Neural progenitor cell (in vitro differentiated cells): ENCODE data around the gene SIVA1. TPM values are rescaled to one million over a fixed set of nuclear protein-coding genes. Genes with fewer than 3 reads are reported as not detected.

Experiments used
- DNase-seq: peaks from one replicate; pipeline ENCODE4 v3.0.0-alpha.2; 2016; ENCODE audit warnings: low spot score
- H2AFZ ChIP-seq: fragments of 200-600 bp; sonication (generic); replicated peaks from 2 replicates; pipeline ENCODE4 v1.6.1; 2016; ENCODE audit warnings: antibody characterized with exemption
- H3F3A ChIP-seq: fragments of 200-600 bp; sonication (generic); 2 replicates; pipeline ENCODE4 v1.6.1; 2016; ENCODE audit warnings: antibody characterized with exemption, low read depth
- H3K27ac ChIP-seq: fragments of 200-600 bp; sonication (generic); 2 replicates; pipeline ENCODE4 v1.5.1; 2016; ENCODE audit warnings: mild to moderate bottlenecking
- H3K27me3 ChIP-seq: fragments of 200-600 bp; sonication (generic); 2 replicates; pipeline ENCODE4 v1.6.1; 2016; ENCODE audit warnings: mild to moderate bottlenecking, moderate library complexity
- H3K36me3 ChIP-seq: fragments of 200-600 bp; sonication (generic); 2 replicates; pipeline ENCODE4 v1.5.1; 2016
- H3K4me1 ChIP-seq: fragments of 200-600 bp; sonication (generic); 2 replicates; pipeline ENCODE4 v1.6.1; 2016; ENCODE audit warnings: mixed run types
- H3K4me2 ChIP-seq: fragments of 200-600 bp; sonication (generic); 2 replicates; pipeline ENCODE4 v1.6.1; 2016
- H3K4me3 ChIP-seq: fragments of 200-600 bp; sonication (generic); 2 replicates; pipeline ENCODE4 v1.5.1; 2016
- H3K79me2 ChIP-seq: fragments of 200-600 bp; sonication (generic); 2 replicates; pipeline ENCODE4 v1.6.1; 2016; ENCODE audit warnings: low read depth
- H3K9ac ChIP-seq: fragments of 200-600 bp; sonication (generic); 2 replicates; pipeline ENCODE4 v1.6.1; 2016
- H3K9me3 ChIP-seq: fragments of 200-600 bp; sonication (generic); 2 replicates; pipeline ENCODE4 v1.5.1; 2016; ENCODE audit warnings: low read depth
- H4K20me1 ChIP-seq: fragments of 200-600 bp; sonication (generic); 2 replicates; pipeline ENCODE4 v1.6.1; 2016; ENCODE audit warnings: low read depth
- H3K27ac Mint-ChIP-seq: 3 replicates; pipeline ENCODE4 v1.8.0; 2021; ENCODE audit warnings: mixed read lengths
- H3K27me3 Mint-ChIP-seq: 2 replicates; pipeline ENCODE4 v1.8.0; 2022; ENCODE audit warnings: low read depth, mild to moderate bottlenecking, inconsistent platforms, moderate library complexity, mixed read lengths; ENCODE audit not compliant: insufficient read depth
- H3K36me3 Mint-ChIP-seq: 3 replicates; pipeline ENCODE4 v1.8.0; 2021; ENCODE audit warnings: mixed read lengths
- H3K4me1 Mint-ChIP-seq: 3 replicates; pipeline ENCODE4 v1.8.0; 2021; ENCODE audit warnings: mixed read lengths
- H3K4me3 Mint-ChIP-seq: 3 replicates; pipeline ENCODE4 v1.8.0; 2021; ENCODE audit warnings: mild to moderate bottlenecking, moderate library complexity, mixed read lengths
- H3K9me3 Mint-ChIP-seq: 3 replicates; pipeline ENCODE4 v1.8.0; 2020; ENCODE audit warnings: mixed read lengths
- CTCF ChIP-seq: fragments of 200-600 bp; sonication (generic); IDR thresholded peaks from 2 replicates; pipeline ENCODE4 v1.5.1; 2017; ENCODE audit warnings: antibody characterized with exemption, mild to moderate bottlenecking
- EZH2 ChIP-seq: fragments of 200-600 bp; sonication (generic); IDR thresholded peaks from 2 replicates; pipeline ENCODE4 v1.6.1; 2017; ENCODE audit warnings: antibody characterized with exemption, mild to moderate bottlenecking, moderate library complexity
- EZH2phosphoT487 ChIP-seq: fragments of 200-600 bp; sonication (generic); IDR thresholded peaks from 2 replicates; pipeline ENCODE4 v1.6.1; 2017; ENCODE audit warnings: antibody characterized with exemption
- total RNA-seq: library from RNA; depleted of rRNA; stranded (reverse); fragments of >200 nt; gene quantifications from 2 replicates; pipeline ENCODE4 v1.2.3, GENCODE V29; 2015; ENCODE audit warnings: low replicate concordance

SIVA1 gene
- total RNA-seq, 1 donor from 2014 or later, result 139 TPM

- Histone ChIP-seq H3K4me3 (no peak overlapping the region), H3K27me3 (no peaks in the 10 kb centered on the region), H3K9ac (no peak overlapping the region), H3K4me2 (no peak overlapping the region), H3K79me2 (no peaks in the 10 kb centered on the region), H3F3A (peaks cover 7% of the 10 kb centered on the region), H4K20me1 (peaks cover 14% of the 10 kb centered on the region), H3K4me1 (peaks cover 4% of the 10 kb centered on the region), H3K9me3 (no peaks in the 10 kb centered on the region), H3K36me3 (no peaks in the 10 kb centered on the region), H3K27ac (no peak overlapping the region), H2AFZ (no peak overlapping the region)
- TF ChIP-seq EZH2 (no peak), CTCF (no peak), EZH2phosphoT487 (no peak)
- H3K27ac Mint-ChIP-seq, result no peak overlapping the region
- no peak overlapping the region for H3K4me3 Mint-ChIP-seq
- H3K36me3 Mint-ChIP-seq, result peaks cover 18% of the 10 kb centered on the region
- no peaks in the 10 kb centered on the region for H3K9me3 Mint-ChIP-seq
- peaks cover 4% of the 10 kb centered on the region for H3K27me3 Mint-ChIP-seq
- peaks cover 20% of the 10 kb centered on the region for H3K4me1 Mint-ChIP-seq
- no peak for DNase-seq
Observed at GRCh38 chr14:104771374-104771773, 18.4 kb downstream of the SIVA1 start.

GRCh38 chr14:104771918-104772706 lies 19.2 kb downstream of the SIVA1 start:
- Mint-ChIP-seq H3K9me3 (no peaks in the 10 kb centered on the region), H3K4me3 (no peak overlapping the region), H3K27me3 (peaks cover 4% of the 10 kb centered on the region), H3K4me1 (peaks cover 21% of the 10 kb centered on the region), H3K27ac (no peak overlapping the region), H3K36me3 (peaks cover 20% of the 10 kb centered on the region)
- peaks cover 7% of the 10 kb centered on the region for H3F3A ChIP-seq
- no peak overlapping the region for H2AFZ ChIP-seq
- no peaks in the 10 kb centered on the region for H3K9me3 ChIP-seq
- no peak overlapping the region for H3K4me3 ChIP-seq
- H3K36me3 ChIP-seq, result no peaks in the 10 kb centered on the region
- no peak overlapping the region for H3K9ac ChIP-seq
- no peaks in the 10 kb centered on the region for H3K27me3 ChIP-seq
- no peaks in the 10 kb centered on the region for H3K79me2 ChIP-seq
- H3K4me2 ChIP-seq, result no peak overlapping the region
- no peak overlapping the region for H3K27ac ChIP-seq
- DNase-seq, result no peak
- TF ChIP-seq CTCF (no peak), EZH2phosphoT487 (no peak), EZH2 (no peak)
- H4K20me1 ChIP-seq, result peaks cover 14% of the 10 kb centered on the region
- H3K4me1 ChIP-seq, result peaks cover 4% of the 10 kb centered on the region

GRCh38 chr14:104772707-104773504 lies 20.0 kb downstream of the SIVA1 start:
- Mint-ChIP-seq H3K4me1 (peaks cover 26% of the 10 kb centered on the region), H3K9me3 (no peaks in the 10 kb centered on the region), H3K27me3 (peaks cover 4% of the 10 kb centered on the region), H3K4me3 (no peak overlapping the region), H3K36me3 (peaks cover 23% of the 10 kb centered on the region), H3K27ac (no peak overlapping the region)
- no peaks in the 10 kb centered on the region for H3K27me3 ChIP-seq
- H4K20me1 ChIP-seq, result peaks cover 16% of the 10 kb centered on the region
- H3K27ac ChIP-seq, result no peak overlapping the region
- no peak for DNase-seq
- no peak overlapping the region for H3K4me2 ChIP-seq
- no peaks in the 10 kb centered on the region for H3K36me3 ChIP-seq
- no peak overlapping the region for H3K4me3 ChIP-seq
- no peaks in the 10 kb centered on the region for H3K79me2 ChIP-seq
- H3F3A ChIP-seq, result peaks cover 5% of the 10 kb centered on the region
- H2AFZ ChIP-seq, result no peak overlapping the region
- H3K4me1 ChIP-seq, result peaks cover 4% of the 10 kb centered on the region
- H3K9ac ChIP-seq, result no peak overlapping the region
- H3K9me3 ChIP-seq, result no peaks in the 10 kb centered on the region
- no peak for TF ChIP-seq EZH2phosphoT487
